Measurements from ENCODE around the gene VPS4A.

The VPS4A gene

DNA sequence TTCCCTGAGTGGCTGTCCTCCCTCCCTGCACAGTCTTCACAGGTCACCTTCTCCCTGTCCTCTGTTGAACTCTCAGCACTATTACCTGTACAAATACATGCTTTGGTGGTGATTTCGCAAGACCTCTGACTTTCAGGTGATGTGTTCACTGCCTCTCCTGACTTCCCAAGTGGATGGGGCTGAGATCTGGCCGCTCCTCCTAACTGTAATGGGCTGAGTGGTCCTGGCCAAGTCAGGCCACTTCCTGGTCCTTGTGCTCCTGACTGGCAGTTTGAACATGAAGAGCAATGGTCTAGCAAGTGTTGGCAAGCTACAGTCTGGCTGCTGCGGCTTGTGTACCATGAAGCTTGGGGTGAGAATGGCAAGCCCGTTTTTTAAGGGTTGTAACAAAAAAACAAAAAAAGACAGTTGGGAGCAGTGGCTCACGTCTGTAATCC lies 52.1 kb downstream of the VPS4A start:
- in situ Hi-C loops (cut with MboI; ENCODE audit: low sequenced_read_pairs) = no loop called here

DNA sequence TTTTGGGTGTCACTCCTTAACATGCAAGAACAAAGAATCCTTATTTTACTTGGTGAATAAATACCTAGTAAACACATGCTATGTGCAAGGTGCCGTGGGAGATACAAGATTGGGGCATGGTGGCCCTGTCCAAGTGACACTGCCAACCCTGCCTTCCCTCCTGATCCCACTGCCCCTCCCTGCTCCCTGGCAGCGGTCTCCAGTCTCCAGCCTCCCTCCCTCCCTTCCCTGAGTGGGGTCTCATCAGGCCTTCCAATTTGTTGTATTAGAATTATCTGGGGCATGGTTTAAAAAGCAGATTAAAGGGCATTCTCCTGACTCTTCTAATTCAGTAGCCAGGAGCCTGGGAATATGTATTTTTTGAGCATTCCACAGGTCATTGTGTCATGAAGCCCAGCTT lies 52.9 kb downstream of the VPS4A start:
- in situ Hi-C loops (cut with MboI; ENCODE audit: low sequenced_read_pairs) = no loop called here

DNA sequence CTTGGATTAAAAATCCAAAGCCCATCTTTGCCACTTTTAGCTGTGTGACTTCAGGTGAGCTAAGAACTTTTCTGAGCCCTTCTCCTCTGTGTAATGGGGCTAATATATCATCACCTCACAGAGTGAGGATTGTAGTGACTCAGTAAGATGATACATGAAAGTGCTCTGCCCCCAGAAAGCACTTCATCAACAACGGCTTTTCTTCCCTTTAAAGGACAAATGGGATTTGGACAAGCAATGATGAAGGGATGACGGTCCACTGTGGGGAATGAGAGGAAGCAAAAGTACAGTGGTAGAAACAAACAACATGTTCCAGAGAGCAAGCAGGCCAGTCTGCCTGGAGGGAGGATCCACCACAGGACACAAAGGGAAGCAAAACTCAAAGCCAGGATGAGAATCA lies 54.8 kb downstream of the VPS4A start:
- in situ Hi-C loops (cut with MboI; ENCODE audit: low sequenced_read_pairs) = no loop called here

DNA sequence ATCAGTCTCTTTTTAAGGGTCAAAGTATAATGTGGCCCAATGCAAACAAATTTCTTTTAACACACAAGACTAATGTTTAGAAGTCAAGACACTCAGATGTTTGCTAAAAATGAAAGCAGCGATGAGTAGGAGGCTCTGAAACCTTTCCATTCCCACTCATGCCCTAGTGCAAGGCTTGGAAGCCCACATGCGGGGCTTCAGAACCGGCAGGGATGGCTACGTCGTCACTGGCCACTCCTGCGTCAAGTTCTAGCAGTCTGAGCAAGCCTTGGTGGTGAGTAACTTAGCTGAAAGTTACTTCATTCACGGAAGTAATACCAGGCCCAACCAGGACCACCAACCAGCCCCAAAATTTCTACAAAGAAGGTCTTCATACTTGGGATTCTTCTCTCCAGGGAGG lies 55.3 kb downstream of the VPS4A start:
- in situ Hi-C loops (cut with MboI; ENCODE audit: low sequenced_read_pairs) = no loop called here

DNA sequence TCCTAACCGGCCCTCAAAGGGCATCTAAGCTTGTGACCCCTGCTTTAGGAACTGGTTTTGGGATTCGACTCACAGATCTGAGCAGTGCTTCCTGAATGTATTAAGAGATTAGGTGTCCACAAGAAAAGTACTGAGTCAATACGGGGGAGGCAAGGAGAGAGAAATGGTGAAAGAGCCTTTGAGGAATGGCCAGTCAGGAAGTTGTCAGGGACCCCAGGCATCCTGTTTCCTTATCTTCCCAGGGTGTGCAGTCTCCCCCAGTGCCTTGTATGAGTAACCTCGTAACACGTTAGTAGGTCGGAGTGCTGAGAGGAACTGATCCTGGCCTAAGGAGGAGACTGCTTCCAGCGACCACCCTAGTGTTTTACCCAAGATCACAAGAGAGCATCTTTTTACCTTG lies 56.8 kb downstream of the VPS4A start:
- in situ Hi-C loops (cut with MboI; ENCODE audit: low sequenced_read_pairs) = no loop called here

DNA sequence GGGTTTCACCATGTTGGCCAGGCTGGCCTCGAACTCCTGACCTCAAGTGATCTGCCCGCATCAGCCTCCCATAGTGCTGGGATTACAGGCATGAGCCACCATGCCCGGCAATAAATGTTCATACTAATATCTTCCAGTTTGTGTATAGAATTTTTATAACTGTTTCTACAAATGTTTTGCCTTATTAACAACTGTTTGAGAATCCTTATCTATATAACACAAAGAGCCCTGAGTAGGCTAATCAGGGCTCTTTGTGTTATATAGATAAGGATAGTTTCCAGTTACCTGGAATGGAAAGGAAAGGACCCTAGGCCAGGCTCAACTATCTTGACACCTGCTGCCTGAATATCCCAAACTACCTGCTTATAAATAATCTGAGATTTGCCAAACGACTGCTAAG lies 57.7 kb downstream of the VPS4A start:
- in situ Hi-C loops (cut with MboI; ENCODE audit: low sequenced_read_pairs) = no loop called here

DNA sequence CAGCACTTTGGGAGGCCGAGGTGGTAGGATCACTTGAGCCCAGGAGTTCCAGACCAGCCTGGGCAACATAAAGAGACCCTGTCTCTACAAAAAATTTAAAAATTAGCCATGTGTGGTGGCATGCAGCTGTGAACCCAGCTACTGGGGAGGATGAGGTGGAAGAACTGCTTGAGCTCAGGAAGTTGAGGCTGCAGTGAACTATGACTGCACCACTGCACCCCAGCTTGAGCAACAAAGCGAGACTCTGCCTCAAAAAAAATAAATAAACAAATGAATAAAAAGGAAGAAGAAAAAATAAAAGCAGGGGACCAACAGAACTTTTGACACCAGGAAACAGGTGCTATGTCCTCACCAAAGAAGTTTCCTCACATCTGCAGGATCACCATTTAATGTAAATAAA lies 60.4 kb downstream of the VPS4A start:
- in situ Hi-C loops (cut with MboI; ENCODE audit: low sequenced_read_pairs) = no loop called here

DNA sequence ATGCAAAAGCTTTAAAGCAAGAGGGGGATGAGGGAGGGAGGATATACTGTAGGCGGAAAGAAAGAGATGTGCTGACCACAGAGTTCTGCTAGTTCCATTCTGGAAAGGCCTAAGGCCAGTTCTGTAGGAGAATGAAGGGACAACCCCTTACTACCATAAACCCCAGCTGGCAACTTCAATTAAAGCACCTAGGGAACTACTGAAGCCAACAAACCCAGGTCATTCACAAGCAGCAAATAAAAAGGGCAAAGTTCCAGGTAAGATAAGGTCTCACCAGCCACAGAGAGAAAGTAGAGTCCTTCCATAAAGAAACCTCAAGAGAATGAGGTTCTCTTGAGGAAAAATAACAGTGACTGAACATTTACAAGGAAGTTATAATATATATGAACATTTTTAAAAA lies 61.9 kb downstream of the VPS4A start:
- in situ Hi-C loops (cut with MboI; ENCODE audit: low sequenced_read_pairs) = no loop called here
